Astrocyte (in vitro differentiated cells and primary cell): ENCODE measurements around the gene DNAH2.

ENCODE experiments used
- EZH2 ChIP-seq: IDR thresholded peaks from 2 replicates; pipeline ENCODE4 v1.6.1; 2012; ENCODE audit warnings: mild to moderate bottlenecking, low read length, inconsistent platforms; ENCODE audit not compliant: insufficient read depth
- TF ChIP-seq, protein P1 (sequence below): IDR thresholded peaks from 2 replicates; pipeline ENCODE4 v1.5.1; 2011; ENCODE audit warnings: low read depth, mild to moderate bottlenecking, inconsistent platforms, low read length, moderate library complexity; ENCODE audit not compliant: insufficient read depth

GRCh38 chr17:7858522-7858810 is 140.9 kb downstream of the DNAH2 start:
- TF ChIP-seq, protein P1, sequence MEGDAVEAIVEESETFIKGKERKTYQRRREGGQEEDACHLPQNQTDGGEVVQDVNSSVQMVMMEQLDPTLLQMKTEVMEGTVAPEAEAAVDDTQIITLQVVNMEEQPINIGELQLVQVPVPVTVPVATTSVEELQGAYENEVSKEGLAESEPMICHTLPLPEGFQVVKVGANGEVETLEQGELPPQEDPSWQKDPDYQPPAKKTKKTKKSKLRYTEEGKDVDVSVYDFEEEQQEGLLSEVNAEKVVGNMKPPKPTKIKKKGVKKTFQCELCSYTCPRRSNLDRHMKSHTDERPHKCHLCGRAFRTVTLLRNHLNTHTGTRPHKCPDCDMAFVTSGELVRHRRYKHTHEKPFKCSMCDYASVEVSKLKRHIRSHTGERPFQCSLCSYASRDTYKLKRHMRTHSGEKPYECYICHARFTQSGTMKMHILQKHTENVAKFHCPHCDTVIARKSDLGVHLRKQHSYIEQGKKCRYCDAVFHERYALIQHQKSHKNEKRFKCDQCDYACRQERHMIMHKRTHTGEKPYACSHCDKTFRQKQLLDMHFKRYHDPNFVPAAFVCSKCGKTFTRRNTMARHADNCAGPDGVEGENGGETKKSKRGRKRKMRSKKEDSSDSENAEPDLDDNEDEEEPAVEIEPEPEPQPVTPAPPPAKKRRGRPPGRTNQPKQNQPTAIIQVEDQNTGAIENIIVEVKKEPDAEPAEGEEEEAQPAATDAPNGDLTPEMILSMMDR = peak; percentile 34
- no peak for TF ChIP-seq EZH2
